Suppressor macrophage (primary cell): Measurements from ENCODE around the gene PRKCB.

Source experiments
- DNase-seq, 4 experiments: peaks; one replicate each; pipeline ENCODE4 v3.0.0-alpha.2; 2020 to 2022

The PRKCB gene

GRCh38 chr16:24051125-24051524 lies 215.3 kb downstream of the PRKCB start:
- no peak for DNase-seq

GRCh38 chr16:24052329-24053098 lies 216.7 kb downstream of the PRKCB start:
- DNase-seq = no peak

- no peak for DNase-seq
Measured at GRCh38 chr16:24053099-24053946, 217.5 kb downstream of the PRKCB start.

- no peak for DNase-seq
Measured at GRCh38 chr16:24054741-24055491, 219.1 kb downstream of the PRKCB start.

GRCh38 chr16:24062270-24062817 lies 226.6 kb downstream of the PRKCB start:
- no peak for DNase-seq

- DNase-seq = no peak
Measured at GRCh38 chr16:24069036-24069590, 233.3 kb downstream of the PRKCB start.

- peak; percentile 29 to 61 (median 45) for DNase-seq
Measured at GRCh38 chr16:24070851-24071250, 235.1 kb downstream of the PRKCB start.

- DNase-seq = no peak
Measured at GRCh38 chr16:24071666-24072360, 236.0 kb downstream of the PRKCB start.

GRCh38 chr16:24073321-24073720 lies 237.5 kb downstream of the PRKCB start:
- DNase-seq = no peak

- DNase-seq = no peak
Measured at GRCh38 chr16:24074574-24074973, 238.8 kb downstream of the PRKCB start.

GRCh38 chr16:24075302-24075701 lies 239.5 kb downstream of the PRKCB start:
- DNase-seq = no peak

- DNase-seq = no peak
Measured at GRCh38 chr16:24075931-24076716, 240.3 kb downstream of the PRKCB start.

- DNase-seq = no peak
Measured at GRCh38 chr16:24077292-24077691, 241.5 kb downstream of the PRKCB start.

GRCh38 chr16:24077966-24078365 lies 242.2 kb downstream of the PRKCB start:
- DNase-seq = no peak

- DNase-seq = no peak
Measured at GRCh38 chr16:24085666-24086065, 249.9 kb downstream of the PRKCB start.

- DNase-seq = no peak
Measured at GRCh38 chr16:24087891-24088410, 252.2 kb downstream of the PRKCB start.

GRCh38 chr16:24088767-24089166 lies 253.0 kb downstream of the PRKCB start:
- DNase-seq = peak in 2 of 4 experiments; percentile 6 to 13

- DNase-seq = no peak
Measured at GRCh38 chr16:24091125-24091524, 255.3 kb downstream of the PRKCB start.

- DNase-seq = no peak
Measured at GRCh38 chr16:24093049-24093448, 257.3 kb downstream of the PRKCB start.

GRCh38 chr16:24094660-24095059 lies 258.9 kb downstream of the PRKCB start:
- DNase-seq = no peak

- no peak for DNase-seq
Measured at GRCh38 chr16:24098896-24099295, 263.1 kb downstream of the PRKCB start.
